HEK293T (cell line): ENCODE measurements around the gene PPAT.

Experiments
- ARNT ChIP-seq: fragments of 450-650 bp; IDR thresholded peaks from 2 replicates; pipeline ENCODE4 v1.6.1; 2017; ENCODE audit warnings: mild to moderate bottlenecking
- BHLHE40 ChIP-seq: fragments of 450-650 bp; IDR thresholded peaks from 2 replicates; pipeline ENCODE4 v1.6.1; 2016; ENCODE audit warnings: mild to moderate bottlenecking, moderate library complexity, borderline replicate concordance
- ELF4 ChIP-seq: fragments of 450-650 bp; IDR thresholded peaks from 2 replicates; pipeline ENCODE4 v1.6.1; 2017; ENCODE audit warnings: antibody characterized with exemption
- FOXA1 ChIP-seq: fragments of 450-650 bp; IDR thresholded peaks from 2 replicates; pipeline ENCODE4 v1.6.1; 2016; ENCODE audit warnings: mild to moderate bottlenecking
- FOXM1 ChIP-seq: fragments of 450-650 bp; IDR thresholded peaks from 2 replicates; pipeline ENCODE4 v1.6.1; 2017; ENCODE audit warnings: mild to moderate bottlenecking, borderline replicate concordance
- PKNOX1 ChIP-seq: fragments of 450-650 bp; IDR thresholded peaks from 2 replicates; pipeline ENCODE4 v1.6.1; 2016
- SP1 ChIP-seq: fragments of 450-650 bp; IDR thresholded peaks from 2 replicates; pipeline ENCODE4 v1.6.1; 2017
- SUZ12 ChIP-seq: fragments of 450-650 bp; IDR thresholded peaks from 2 replicates; pipeline ENCODE4 v1.6.1; 2016; ENCODE audit warnings: mild to moderate bottlenecking
- TARDBP ChIP-seq: fragments of 450-650 bp; IDR thresholded peaks from 2 replicates; pipeline ENCODE4 v1.6.1; 2016
- ZNF384 ChIP-seq: fragments of 450-650 bp; IDR thresholded peaks from 2 replicates; pipeline ENCODE4 v1.6.1; 2016

- no peak for TF ChIP-seq FOXM1
- TF ChIP-seq SUZ12 = no peak
- no peak for TF ChIP-seq PKNOX1
- TF ChIP-seq FOXA1 = no peak
- no peak for TF ChIP-seq SP1
- no peak for TF ChIP-seq TARDBP
- TF ChIP-seq ARNT = no peak
- TF ChIP-seq BHLHE40 = no peak
- TF ChIP-seq ZNF384 = no peak
- TF ChIP-seq ELF4 = no peak
Observed at GRCh38 chr4:56372774-56373173, 62.6 kb downstream of the PPAT start.
